ENCODE data around the gene RPL13A.

- TF ChIP-seq CTCF (IDR thresholded peaks at IDR 0.05) (peak in 1 of 7 experiments; percentile 7), POLR2A (IDR thresholded peaks at IDR 0.05) (no peak)
Measured at GRCh38 chr19:49453757-49454240, 33.6 kb upstream of the RPL13A start.

Measured in body of pancreas (tissue), 4 donors.